HL-60/S4 (cell line): ENCODE results near the gene ARL14.
"Not testable (repeated sequence)": the region's sequence is repeated elsewhere in the genome, so short reads cannot be mapped to it uniquely, and the experiment has no call there.

Experiments used
- in situ Hi-C: fragments of 300-500 bp; cut with MboI; formaldehyde crosslinking; loops from 2 replicates; pipeline ENCODE4 v1.14.3; 2022; ENCODE audit warnings: low sequenced_read_pairs

The ARL14 gene

GRCh38 chr3:160675566-160676124 is 1.3 kb upstream of the ARL14 start:
- in situ Hi-C loops: no loop called here

DNA sequence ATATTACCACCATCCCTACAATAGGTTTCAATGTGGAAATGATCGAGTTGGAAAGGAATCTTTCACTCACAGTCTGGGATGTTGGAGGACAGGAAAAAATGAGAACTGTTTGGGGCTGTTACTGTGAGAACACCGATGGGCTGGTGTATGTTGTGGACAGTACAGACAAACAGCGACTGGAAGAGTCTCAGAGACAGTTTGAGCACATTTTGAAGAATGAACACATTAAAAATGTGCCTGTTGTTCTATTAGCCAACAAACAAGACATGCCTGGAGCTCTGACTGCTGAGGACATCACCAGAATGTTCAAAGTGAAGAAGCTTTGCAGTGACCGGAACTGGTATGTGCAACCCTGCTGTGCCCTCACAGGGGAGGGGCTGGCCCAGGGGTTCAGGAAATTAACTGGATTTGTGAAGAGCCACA is 510 bp downstream of the ARL14 start:
- in situ Hi-C loops: no loop called here

DNA sequence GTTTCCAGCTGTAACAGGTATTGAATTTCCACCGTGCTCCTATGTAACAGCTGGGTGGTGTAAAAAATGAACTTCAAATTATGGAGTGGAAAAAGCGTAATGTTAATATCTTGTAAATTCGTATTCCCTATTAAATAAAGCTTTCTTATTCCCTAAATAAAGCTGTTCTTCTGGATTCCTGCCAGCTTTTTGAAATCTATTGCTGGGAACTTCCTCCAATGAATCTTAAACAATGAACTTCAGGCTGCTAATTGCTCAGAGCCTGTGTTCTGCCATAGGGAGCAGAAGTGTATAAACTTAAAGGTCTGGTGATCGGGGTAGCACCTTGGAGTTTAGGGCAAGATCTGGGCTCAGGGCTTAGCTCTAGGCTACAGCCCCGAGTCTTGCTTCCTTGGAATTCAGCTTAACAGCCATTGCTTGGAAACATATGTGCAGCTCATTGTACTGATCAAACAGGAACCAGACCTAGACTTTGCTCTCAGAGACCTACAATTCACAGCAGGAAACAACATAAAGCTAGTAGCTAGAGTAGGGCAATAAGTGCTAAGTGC is 1.4 kb downstream of the ARL14 start:
- in situ Hi-C loops: no loop called here

DNA sequence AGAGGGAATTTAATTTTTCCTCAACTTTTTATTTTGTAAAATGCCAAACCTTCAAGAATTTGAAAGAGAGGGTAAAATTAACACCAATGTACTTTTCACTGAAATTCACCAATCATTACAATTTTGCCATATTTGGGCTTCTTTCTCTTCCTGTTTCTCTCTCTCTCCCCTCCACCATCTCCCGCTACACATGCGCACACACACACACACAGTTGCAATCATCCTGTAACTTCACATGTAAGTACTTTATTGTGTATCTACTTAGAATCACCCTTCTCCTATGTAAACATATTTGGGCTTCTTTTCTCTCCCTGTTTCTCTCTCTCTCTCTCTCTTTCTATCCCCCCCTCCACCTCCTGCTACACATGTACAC is 7.4 kb downstream of the ARL14 start:
- in situ Hi-C loops: no loop called here

DNA sequence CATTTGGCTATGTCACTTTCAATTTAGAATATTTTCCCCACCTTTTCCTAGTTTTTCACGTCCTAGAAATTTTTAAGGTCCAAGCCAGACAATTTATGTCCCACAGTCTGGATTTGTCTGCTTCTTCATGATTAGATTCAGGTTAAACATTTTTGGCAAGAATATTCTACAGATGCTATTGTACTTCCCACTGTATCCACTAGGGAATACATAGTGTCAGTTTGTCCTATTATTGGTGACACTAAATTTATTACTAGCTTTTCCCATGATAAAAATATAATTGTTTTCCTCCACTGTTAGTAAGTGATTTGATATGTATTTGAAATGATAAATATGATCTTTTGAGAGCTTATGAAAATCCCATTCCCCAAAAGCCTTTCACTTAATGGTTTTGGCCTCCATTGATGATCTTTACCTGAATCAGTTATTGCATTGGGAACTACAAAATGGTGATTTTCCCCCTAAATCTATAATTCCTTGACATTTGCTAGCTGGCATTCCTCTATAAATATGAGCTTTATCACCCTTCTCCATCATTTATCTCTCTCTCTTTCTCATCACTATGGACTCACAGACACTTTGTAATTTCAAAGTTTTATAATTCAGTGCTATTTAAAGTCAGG is 8.3 kb downstream of the ARL14 start:
- in situ Hi-C loops: no loop called here

- in situ Hi-C loops: no loop called here
Observed at GRCh38 chr3:160686955-160687535, 10.1 kb downstream of the ARL14 start.

DNA sequence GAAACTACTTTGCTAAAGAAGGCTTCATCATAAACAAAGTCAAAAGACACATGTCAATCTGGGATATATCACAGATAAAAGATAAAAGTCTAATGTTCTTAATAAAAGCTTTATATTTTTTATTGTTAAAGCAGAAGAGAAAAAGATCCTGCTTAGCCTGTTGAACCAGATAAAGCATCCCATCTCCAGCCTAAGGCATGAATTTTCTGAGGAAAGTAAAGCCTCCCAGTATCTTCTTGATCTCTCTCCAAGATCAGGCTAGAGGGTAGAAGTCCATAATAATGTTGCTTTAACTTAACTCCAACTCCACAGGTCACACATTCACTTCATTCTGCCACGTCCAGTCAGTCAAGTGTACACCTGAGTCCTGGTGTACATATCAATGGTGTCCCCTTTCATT is 14.2 kb downstream of the ARL14 start:
- in situ Hi-C loops: no loop called here

DNA sequence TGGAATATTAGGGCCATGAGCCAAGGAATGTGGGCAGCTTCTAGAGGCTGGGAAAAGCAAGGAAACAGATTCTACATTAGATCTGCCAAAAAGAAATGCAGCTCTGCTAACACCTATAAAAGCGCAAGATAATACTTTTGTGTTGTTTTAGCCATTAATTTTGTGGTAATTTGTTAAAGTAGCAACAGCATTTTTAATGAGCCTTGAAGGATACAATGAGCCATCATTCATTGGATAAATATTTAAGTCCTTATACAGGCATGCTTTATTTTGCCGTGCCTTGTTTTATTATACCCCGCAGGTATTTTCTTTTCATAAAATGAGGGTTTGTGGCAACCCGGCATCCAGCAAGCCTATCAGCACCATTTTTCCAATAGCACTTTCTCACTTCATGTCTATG is 15.0 kb downstream of the ARL14 start:
- in situ Hi-C loops: no loop called here

GRCh38 chr3:160693191-160693590 is 16.2 kb downstream of the ARL14 start:
- in situ Hi-C loops: no loop called here

DNA sequence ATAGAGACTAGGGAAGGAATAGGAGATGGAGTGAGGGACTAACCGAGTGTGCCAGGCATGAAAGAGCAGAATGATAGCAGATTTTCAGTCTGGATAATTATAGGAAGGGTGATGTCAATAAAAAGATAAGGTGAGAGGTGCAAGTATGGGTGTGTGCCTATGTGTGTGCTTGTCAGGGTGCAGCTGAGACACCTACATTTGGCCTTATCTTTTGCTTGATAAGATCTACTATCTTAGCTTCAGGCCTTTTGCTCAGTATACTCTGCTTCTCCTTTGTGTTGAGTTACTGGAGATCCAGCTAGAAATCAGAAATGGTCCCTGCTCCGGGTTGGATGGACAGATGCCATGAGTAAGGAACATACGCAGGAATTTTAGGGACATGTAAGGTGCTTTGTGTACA is 17.4 kb downstream of the ARL14 start:
- in situ Hi-C loops: no loop called here

DNA sequence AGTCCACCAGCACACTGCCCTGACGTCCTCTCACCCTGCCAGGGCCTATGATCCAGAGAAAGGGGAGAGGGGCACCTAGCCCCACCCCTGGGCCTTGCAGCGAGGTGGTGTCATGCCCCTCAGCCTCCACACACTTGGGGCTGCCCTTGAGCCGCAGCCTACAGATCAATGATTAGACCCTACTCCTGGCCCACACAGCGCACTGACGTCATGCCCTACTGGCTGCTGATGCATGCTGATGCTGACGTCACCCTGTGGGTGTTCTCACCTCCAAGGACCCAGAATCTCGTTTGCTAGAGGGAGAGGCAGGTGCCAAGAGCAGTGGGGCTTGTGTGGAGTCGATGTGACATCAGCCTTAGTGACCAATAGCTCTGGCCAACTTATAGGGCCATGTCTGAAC is 18.0 kb downstream of the ARL14 start:
- in situ Hi-C loops: no loop called here

DNA sequence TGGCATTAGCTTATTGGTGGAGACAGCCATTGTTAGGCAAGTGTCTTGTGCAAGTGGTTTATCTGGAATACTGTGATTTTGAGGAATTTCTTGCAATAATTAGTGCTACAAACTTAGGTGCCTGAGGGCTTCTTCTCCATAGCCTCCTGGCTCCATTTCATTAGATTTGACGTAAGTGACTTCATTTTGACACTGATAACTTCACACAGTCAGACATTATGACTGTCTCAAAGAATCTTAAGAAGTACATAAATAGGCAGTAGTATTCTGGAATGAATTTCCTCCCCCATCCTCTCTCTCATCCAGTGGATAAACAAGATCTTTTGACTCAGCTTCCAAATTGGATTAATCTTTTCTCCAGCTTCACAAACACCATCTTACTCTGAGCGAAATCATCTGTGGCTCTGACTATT is 19.0 kb downstream of the ARL14 start:
- in situ Hi-C loops: no loop called here

- in situ Hi-C loops: no loop called here
Observed at GRCh38 chr3:160697637-160698380, 20.8 kb downstream of the ARL14 start.

GRCh38 chr3:160698599-160699195 is 21.7 kb downstream of the ARL14 start:
- in situ Hi-C loops: no loop called here

DNA sequence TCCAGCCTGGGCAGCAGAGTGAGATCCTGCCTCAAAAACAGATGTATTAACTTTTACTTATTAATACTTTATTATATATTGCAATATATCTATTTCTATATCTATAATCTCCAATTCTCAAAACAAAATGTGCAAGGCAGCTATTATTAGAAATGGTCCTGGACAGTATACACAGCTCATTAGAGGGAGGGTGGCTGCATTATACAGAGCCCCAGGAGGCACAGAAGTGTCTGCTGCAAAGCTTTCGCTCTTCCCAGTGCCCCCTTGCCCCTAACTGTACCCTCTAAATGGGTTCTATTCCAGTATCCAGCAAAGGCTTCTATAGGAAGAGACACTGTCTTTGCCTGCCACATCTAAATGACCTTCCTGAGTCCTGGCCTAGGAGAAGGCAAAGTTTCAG is 24.5 kb downstream of the ARL14 start:
- in situ Hi-C loops: no loop called here

- in situ Hi-C loops: no loop called here
Observed at GRCh38 chr3:160702290-160702689, 25.3 kb downstream of the ARL14 start.

DNA sequence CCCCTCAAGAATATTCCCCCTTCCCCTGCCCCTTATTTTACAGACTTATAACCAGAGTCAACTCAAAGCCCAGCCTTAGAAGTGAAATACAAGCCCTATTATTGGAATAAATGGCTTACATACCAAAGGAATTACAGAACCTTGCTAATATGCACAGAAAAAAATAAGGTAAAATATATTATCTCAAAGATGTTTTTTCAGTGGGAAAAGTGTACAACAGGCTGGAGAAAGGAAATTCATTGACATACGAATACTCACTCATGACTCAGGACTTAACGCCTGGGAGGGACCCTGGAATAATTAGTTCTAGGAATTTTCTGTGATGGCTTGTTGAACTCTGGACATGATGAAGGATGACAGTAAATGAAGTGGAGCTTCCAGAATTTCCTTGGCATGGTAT is 27.0 kb downstream of the ARL14 start:
- in situ Hi-C loops: no loop called here

DNA sequence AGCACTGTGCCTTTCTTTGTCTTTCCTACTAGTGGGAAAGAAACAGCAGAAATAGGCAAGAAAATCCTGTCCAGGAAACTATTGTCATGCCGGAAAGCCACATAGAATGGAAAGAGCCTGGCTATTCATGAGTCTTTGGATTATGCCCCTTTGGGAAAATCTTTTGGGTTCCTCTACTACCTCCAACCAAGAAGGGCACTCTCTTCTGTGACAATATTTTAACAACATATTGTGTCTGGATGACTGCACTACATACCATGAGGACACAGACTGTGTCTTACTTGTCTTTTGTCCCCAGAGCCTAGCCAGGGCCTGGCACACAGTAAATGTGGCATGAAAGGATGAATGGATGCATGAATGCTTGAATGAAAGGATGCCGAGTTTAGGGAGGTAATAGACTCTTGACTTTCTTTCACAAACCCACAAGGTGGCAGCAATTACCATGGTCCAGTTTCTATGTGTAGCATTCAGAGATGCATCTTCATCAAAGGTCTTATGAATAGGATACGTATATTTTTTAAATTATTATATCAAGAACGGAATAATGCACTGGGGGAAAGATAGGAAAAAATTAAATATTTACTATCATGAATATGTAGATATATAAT is 30.3 kb downstream of the ARL14 start:
- in situ Hi-C loops: no loop called here

- in situ Hi-C loops: no loop called here
Observed at GRCh38 chr3:160709477-160710182, 32.7 kb downstream of the ARL14 start.

DNA sequence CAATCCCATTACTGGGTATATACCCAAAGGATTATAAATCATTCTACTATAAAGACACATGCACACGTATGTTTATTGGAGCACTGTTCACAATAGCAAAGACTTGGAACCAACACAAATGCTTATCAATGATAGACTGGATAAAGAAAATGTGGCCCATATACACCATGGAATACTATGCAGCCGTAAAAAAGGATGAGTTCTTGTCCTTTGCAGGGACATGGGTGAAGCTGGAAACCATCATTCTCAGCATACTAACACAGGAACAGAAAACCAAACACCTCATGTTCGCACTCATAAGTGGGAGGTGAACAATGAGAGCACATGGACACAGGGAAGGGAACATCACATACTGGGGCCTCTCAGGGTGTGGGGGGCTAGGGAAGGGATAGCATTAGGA is 36.2 kb downstream of the ARL14 start:
- in situ Hi-C loops: not testable (repeated sequence)
